K562 (cell line): ENCODE measurements around the gene SLAMF7.

Experiments used
- CEBPG ChIP-seq, 3 experiments: fragments of 200-800 bp in 1 of 3; sonication (Bioruptor generic) in 1 of 3; sonication (generic) in 1 of 3; formaldehyde crosslinking in 1 of 3; IDR thresholded peaks in 2 of 3; conservative IDR thresholded peaks in 1 of 3; 2 replicates each; pipeline versions ENCODE4 v1.6.1 to v1.8.0; 2016 to 2022; ENCODE audit warnings: missing compliant biosample characterization in 2 of 3, missing genetic modification characterization in 2 of 3, mild to moderate bottlenecking in 1 of 3, missing genetic modification reagents in 1 of 3
- HINFP ChIP-seq: fragments of 450-650 bp; conservative IDR thresholded peaks from 2 replicates; pipeline ENCODE4 v1.6.1; 2016; ENCODE audit warnings: missing genetic modification characterization, low read depth, mild to moderate bottlenecking, control low read depth, missing compliant biosample characterization
- NFYB ChIP-seq: IDR thresholded peaks from 2 replicates; pipeline ENCODE4 v1.6.1; 2011; ENCODE audit warnings: mild to moderate bottlenecking, moderate library complexity; ENCODE audit not compliant: insufficient read length; ENCODE audit errors: extremely low read depth
- PBX2 ChIP-seq, 2 experiments: IDR thresholded peaks in 1 of 2; conservative IDR thresholded peaks in 1 of 2; 2 replicates each; pipeline ENCODE4 v1.6.1; 2016; ENCODE audit warnings: low read depth in 2 of 2, mild to moderate bottlenecking in 1 of 2, missing compliant biosample characterization in 1 of 2, missing genetic modification characterization in 1 of 2, moderate library complexity in 1 of 2
- PRPF4 ChIP-seq: fragments of 200-400 bp; formaldehyde crosslinking; IDR thresholded peaks from one replicate; pipeline ENCODE4 v1.6.1; 2017; ENCODE audit warnings: low read length, low read depth, mild to moderate bottlenecking; ENCODE audit not compliant: insufficient read depth, poor library complexity, severe bottlenecking
- PTBP1 ChIP-seq: fragments of 200-400 bp; formaldehyde crosslinking; IDR thresholded peaks from 2 replicates; pipeline ENCODE4 v1.6.1; 2017; ENCODE audit warnings: low read depth, low read length
- TARDBP ChIP-seq: fragments of 450-650 bp; IDR thresholded peaks from 2 replicates; pipeline ENCODE4 v1.6.1; 2016
- ZNF175 ChIP-seq: fragments of 200-800 bp; sonication (Bioruptor generic); IDR thresholded peaks from 2 replicates; pipeline ENCODE4 v1.6.1; 2016; ENCODE audit warnings: low read depth, mild to moderate bottlenecking, missing genetic modification characterization, missing compliant biosample characterization
- ZNF324 ChIP-seq: fragments of 250-450 bp; sonication (Bioruptor Pico); IDR thresholded peaks from 2 replicates; pipeline ENCODE4 v1.4.0; 2020; ENCODE audit warnings: mild to moderate bottlenecking

DNA sequence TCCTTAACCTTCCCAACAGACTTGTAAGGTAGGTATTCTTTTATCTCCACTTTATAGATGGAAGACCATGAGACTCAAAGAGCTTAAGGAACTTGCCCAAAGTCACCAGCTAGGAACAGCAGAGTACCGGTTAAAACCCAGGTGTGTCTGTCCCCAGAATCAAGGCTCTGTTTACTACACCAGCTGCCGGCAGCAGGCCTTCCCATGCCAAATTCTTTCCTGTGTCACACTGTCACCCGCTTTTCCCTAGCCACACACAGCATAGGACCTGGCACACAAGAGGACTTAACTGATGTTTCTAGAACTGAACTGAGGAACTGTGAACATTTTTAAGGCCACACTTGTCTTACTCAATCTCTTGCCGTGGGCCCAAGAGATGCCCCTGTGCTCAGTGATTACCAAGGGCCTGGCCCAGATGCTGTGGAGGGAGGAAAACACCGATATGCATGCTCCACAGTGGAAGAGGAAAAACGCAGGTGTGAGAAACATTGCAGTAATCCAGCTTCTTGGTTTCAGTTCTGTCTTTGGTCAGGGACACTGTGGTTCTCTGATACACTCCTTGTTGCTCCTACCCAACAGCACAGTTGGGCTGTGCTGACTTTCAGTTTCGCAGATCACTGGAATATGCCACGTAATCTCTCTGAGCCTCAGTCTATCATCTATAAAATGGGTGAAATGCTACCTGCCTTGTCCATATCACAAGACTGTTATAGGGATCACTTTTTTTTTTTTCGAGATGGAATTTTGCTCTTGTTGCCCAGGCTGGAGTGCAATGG, 43.1 kb downstream of the SLAMF7 start:
- no peak for TF ChIP-seq TARDBP
- no peak for TF ChIP-seq PRPF4
- no peak for TF ChIP-seq NFYB
- no peak for TF ChIP-seq ZNF175 (CRISPR knock-in tag)
- no peak for TF ChIP-seq HINFP (tag)
- TF ChIP-seq CEBPG (CRISPR knock-in tag; IDR thresholded peaks at IDR 0.05): no peak
- TF ChIP-seq CEBPG (tag; conservative IDR thresholded peaks at IDR 0.05 in 1 of 2, IDR thresholded peaks at IDR 0.05 in 1 of 2): no peak
- no peak for TF ChIP-seq PTBP1
- TF ChIP-seq PBX2 (CRISPR knock-in tag; IDR thresholded peaks at IDR 0.05; ENCODE audit: low read depth): no peak
- no peak for TF ChIP-seq PBX2 (tag; conservative IDR thresholded peaks at IDR 0.05; ENCODE audit: low read depth)
- TF ChIP-seq ZNF324: no peak
